Measurements from ENCODE around the gene TPST2. TPM values are rescaled to one million over a fixed set of nuclear protein-coding genes. Genes with fewer than 3 reads are reported as not detected.

TPST2 gene
- total and polyA plus RNA-seq, 10 of the 15 experiments (the other 5 are each of a cell fraction or from before 2014, with no cell fraction given) = 6.3 to 33.7 (median 28.4) TPM

GRCh38 chr22:26586556-26587325, 3.2 kb downstream of the TPST2 start (continued):
- no peak for TF ChIP-seq NR2C1 (IDR thresholded peaks at IDR 0.05)
- no peak for TF ChIP-seq GABPA (IDR thresholded peaks at IDR 0.05; ENCODE audit: low read depth)
- TF ChIP-seq CBX5 (IDR thresholded peaks at IDR 0.05; ENCODE audit: low read depth) = no peak
- TF ChIP-seq, protein P1, sequence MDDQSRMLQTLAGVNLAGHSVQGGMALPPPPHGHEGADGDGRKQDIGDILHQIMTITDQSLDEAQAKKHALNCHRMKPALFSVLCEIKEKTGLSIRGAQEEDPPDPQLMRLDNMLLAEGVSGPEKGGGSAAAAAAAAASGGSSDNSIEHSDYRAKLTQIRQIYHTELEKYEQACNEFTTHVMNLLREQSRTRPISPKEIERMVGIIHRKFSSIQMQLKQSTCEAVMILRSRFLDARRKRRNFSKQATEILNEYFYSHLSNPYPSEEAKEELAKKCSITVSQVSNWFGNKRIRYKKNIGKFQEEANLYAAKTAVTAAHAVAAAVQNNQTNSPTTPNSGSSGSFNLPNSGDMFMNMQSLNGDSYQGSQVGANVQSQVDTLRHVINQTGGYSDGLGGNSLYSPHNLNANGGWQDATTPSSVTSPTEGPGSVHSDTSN (IDR thresholded peaks at IDR 0.05; ENCODE audit: insufficient replicate concordance, low read depth, low read length) = no peak
- no peak for TF ChIP-seq RB1 (IDR thresholded peaks at IDR 0.05; ENCODE audit: borderline replicate concordance)
- TF ChIP-seq, protein P2, sequence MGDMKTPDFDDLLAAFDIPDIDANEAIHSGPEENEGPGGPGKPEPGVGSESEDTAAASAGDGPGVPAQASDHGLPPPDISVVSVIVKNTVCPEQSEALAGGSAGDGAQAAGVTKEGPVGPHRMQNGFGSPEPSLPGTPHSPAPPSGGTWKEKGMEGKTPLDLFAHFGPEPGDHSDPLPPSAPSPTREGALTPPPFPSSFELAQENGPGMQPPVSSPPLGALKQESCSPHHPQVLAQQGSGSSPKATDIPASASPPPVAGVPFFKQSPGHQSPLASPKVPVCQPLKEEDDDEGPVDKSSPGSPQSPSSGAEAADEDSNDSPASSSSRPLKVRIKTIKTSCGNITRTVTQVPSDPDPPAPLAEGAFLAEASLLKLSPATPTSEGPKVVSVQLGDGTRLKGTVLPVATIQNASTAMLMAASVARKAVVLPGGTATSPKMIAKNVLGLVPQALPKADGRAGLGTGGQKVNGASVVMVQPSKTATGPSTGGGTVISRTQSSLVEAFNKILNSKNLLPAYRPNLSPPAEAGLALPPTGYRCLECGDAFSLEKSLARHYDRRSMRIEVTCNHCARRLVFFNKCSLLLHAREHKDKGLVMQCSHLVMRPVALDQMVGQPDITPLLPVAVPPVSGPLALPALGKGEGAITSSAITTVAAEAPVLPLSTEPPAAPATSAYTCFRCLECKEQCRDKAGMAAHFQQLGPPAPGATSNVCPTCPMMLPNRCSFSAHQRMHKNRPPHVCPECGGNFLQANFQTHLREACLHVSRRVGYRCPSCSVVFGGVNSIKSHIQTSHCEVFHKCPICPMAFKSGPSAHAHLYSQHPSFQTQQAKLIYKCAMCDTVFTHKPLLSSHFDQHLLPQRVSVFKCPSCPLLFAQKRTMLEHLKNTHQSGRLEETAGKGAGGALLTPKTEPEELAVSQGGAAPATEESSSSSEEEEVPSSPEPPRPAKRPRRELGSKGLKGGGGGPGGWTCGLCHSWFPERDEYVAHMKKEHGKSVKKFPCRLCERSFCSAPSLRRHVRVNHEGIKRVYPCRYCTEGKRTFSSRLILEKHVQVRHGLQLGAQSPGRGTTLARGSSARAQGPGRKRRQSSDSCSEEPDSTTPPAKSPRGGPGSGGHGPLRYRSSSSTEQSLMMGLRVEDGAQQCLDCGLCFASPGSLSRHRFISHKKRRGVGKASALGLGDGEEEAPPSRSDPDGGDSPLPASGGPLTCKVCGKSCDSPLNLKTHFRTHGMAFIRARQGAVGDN (IDR thresholded peaks at IDR 0.05) = no peak
- no peak for TF ChIP-seq CBX3 (IDR thresholded peaks at IDR 0.05; ENCODE audit: borderline replicate concordance, low read depth)
